SK-N-SH (cell line): ENCODE measurements around the gene MEIKIN. TPM values are rescaled to one million over a fixed set of nuclear protein-coding genes. Genes with fewer than 3 reads are reported as not detected.

ENCODE experiments used
- CTCF ChIA-PET: fragments of 300-600, 350-600 bp; formaldehyde crosslinking; extraction: SDS; loops from one replicate; lab custom pipeline; 2021; lab: Yijun Ruan, JAX
- POLR2A ChIA-PET: fragments of 350-600 bp; sonication (Branson Sonifier 250); formaldehyde crosslinking; extraction: SDS; loops from one replicate; lab custom pipeline; 2020; ENCODE audit warnings: antibody characterized with exemption, inconsistent platforms; lab: Yijun Ruan, JAX
- DNase-seq: peaks from one replicate; pipeline ENCODE4 v3.0.0; 2012
- H2AFZ ChIP-seq: fragments of 200-600 bp; sonication (generic); 2 replicates; pipeline ENCODE4 v1.8.1; 2016; ENCODE audit warnings: antibody characterized with exemption, mild to moderate bottlenecking, low read depth
- H3F3A ChIP-seq: fragments of 200-600 bp; sonication (generic); replicated peaks from 2 replicates; pipeline ENCODE3; 2016; ENCODE audit warnings: antibody characterized with exemption, mild to moderate bottlenecking; ENCODE audit not compliant: insufficient read depth
- H3K27ac ChIP-seq, 2 experiments: fragments of 200-500 bp in 1 of 2; fragments of 200-600 bp in 1 of 2; sonication (Bioruptor generic) in 1 of 2; sonication (generic), shearing (Covaris generic) in 1 of 2; 2 replicates each; pipeline versions ENCODE4 v1.5.1 to v1.6.1; 2014 to 2016; ENCODE audit warnings: low read depth in 2 of 2, inconsistent platforms in 1 of 2, low read length in 1 of 2, mild to moderate bottlenecking in 1 of 2, mixed read lengths in 1 of 2
- H3K27me3 ChIP-seq: fragments of 200-600 bp; sonication (generic), shearing (Covaris generic); 2 replicates; pipeline ENCODE4 v1.6.1; 2016; ENCODE audit warnings: mixed run types; ENCODE audit not compliant: insufficient read depth
- H3K36me3 ChIP-seq, 2 experiments: fragments of 200-500 bp in 1 of 2; fragments of 200-600 bp in 1 of 2; sonication (Bioruptor generic) in 1 of 2; sonication (generic) in 1 of 2; replicated peaks in 1 of 2; 2 replicates each; pipeline versions ENCODE3 to v1.5.1; 2014 to 2016; ENCODE audit warnings: low read length in 1 of 2, mild to moderate bottlenecking in 1 of 2; ENCODE audit not compliant: insufficient read depth in 2 of 2, control insufficient read depth in 1 of 2
- H3K4me1 ChIP-seq, 2 experiments: fragments of 200-500 bp in 1 of 2; fragments of 200-600 bp in 1 of 2; sonication (Bioruptor generic) in 1 of 2; sonication (generic), shearing (Covaris generic) in 1 of 2; 2 replicates each; pipeline versions ENCODE4 v1.5.1 to v1.6.1; 2014 to 2016; ENCODE audit warnings: low read depth in 1 of 2, low read length in 1 of 2, mixed run types in 1 of 2; ENCODE audit not compliant: insufficient read depth in 2 of 2, control insufficient read depth in 1 of 2
- H3K4me2 ChIP-seq: fragments of 200-600 bp; sonication (generic), shearing (Covaris generic); 2 replicates; pipeline ENCODE4 v1.6.1; 2017; ENCODE audit warnings: mixed run types
- H3K4me3 ChIP-seq, 2 experiments: fragments of 200-500 bp in 1 of 2; fragments of 200-600 bp in 1 of 2; sonication (Bioruptor generic) in 1 of 2; sonication (generic), shearing (Covaris generic) in 1 of 2; 2 replicates each; pipeline versions ENCODE4 v1.5.1 to v1.8.1; 2014 to 2016; ENCODE audit warnings: low read depth in 2 of 2, inconsistent platforms in 1 of 2, low read length in 1 of 2, mild to moderate bottlenecking in 1 of 2, mixed read lengths in 1 of 2, moderate library complexity in 1 of 2
- H3K79me2 ChIP-seq: fragments of 200-600 bp; sonication (generic); 2 replicates; pipeline ENCODE4 v1.8.1; 2017; ENCODE audit warnings: mild to moderate bottlenecking; ENCODE audit not compliant: insufficient read depth
- H3K9ac ChIP-seq: fragments of 200-600 bp; sonication (generic); 2 replicates; pipeline ENCODE4 v1.6.1; 2017; ENCODE audit warnings: mixed run types
- H3K9me2 ChIP-seq: fragments of 200-600 bp; sonication (generic); 2 replicates; pipeline ENCODE4 v1.6.1; 2017; ENCODE audit warnings: mixed run types
- H3K9me3 ChIP-seq: fragments of 200-600 bp; sonication (generic); 2 replicates; pipeline ENCODE4 v1.6.1; 2017; ENCODE audit warnings: mixed run types, mild to moderate bottlenecking, moderate library complexity
- H4K20me1 ChIP-seq: fragments of 200-600 bp; sonication (generic); 2 replicates; pipeline ENCODE4 v1.6.1; 2017; ENCODE audit warnings: mild to moderate bottlenecking, mixed run types; ENCODE audit not compliant: insufficient read depth
- ELF1 ChIP-seq: IDR thresholded peaks from 2 replicates; pipeline ENCODE4 v1.4.0; 2012
- EP300 ChIP-seq, 2 experiments: IDR thresholded peaks; 2 replicates each; pipeline versions ENCODE4 v1.4.0 to v1.6.1; 2012; ENCODE audit warnings: borderline replicate concordance in 1 of 2, low read depth in 1 of 2, low read length in 1 of 2
- EZH2phosphoT487 ChIP-seq: fragments of 200-600 bp; sonication (generic); IDR thresholded peaks from 2 replicates; pipeline ENCODE4 v1.6.1; 2017; ENCODE audit warnings: low read depth, mixed run types, mild to moderate bottlenecking, antibody characterized with exemption, moderate library complexity, borderline replicate concordance
- FOXJ3 ChIP-seq: sonication (generic); formaldehyde crosslinking; IDR thresholded peaks from 2 replicates; pipeline ENCODE4 v1.5.1; 2020; ENCODE audit warnings: mild to moderate bottlenecking, missing genetic modification reagents
- GABPA ChIP-seq: IDR thresholded peaks from 2 replicates; pipeline ENCODE4 v1.4.0; 2012; ENCODE audit warnings: low read depth, mild to moderate bottlenecking
- GATA2 ChIP-seq: sonication (generic); formaldehyde crosslinking; IDR thresholded peaks from 2 replicates; pipeline ENCODE4 v1.5.0; 2020; ENCODE audit warnings: mild to moderate bottlenecking, missing genetic modification reagents
- JUND ChIP-seq: IDR thresholded peaks from 2 replicates; pipeline ENCODE4 v1.4.0; 2012
- MEF2A ChIP-seq: IDR thresholded peaks from 2 replicates; pipeline ENCODE4 v1.4.0; 2012; ENCODE audit warnings: low read depth, borderline replicate concordance
- NRF1 ChIP-seq: IDR thresholded peaks from 2 replicates; pipeline ENCODE4 v1.6.1; 2012; ENCODE audit warnings: low read depth, mild to moderate bottlenecking, low read length
- POLR2AphosphoS5 ChIP-seq: IDR thresholded peaks from 2 replicates; pipeline ENCODE4 v1.6.1; 2012; ENCODE audit warnings: low read depth, low read length
- RCOR1 ChIP-seq: fragments of 150-350 bp; IDR thresholded peaks from 2 replicates; pipeline ENCODE4 v1.6.1; 2017; ENCODE audit warnings: antibody characterized with exemption, low read length
- RFX5 ChIP-seq: IDR thresholded peaks from 2 replicates; pipeline ENCODE4 v1.6.1; 2012; ENCODE audit warnings: mild to moderate bottlenecking, improper control_type of control experiment, low read length
- SIN3A ChIP-seq: IDR thresholded peaks from 2 replicates; pipeline ENCODE4 v1.6.1; 2012; ENCODE audit warnings: low read depth, mild to moderate bottlenecking, low read length, moderate library complexity, borderline replicate concordance
- SMC3 ChIP-seq: IDR thresholded peaks from 2 replicates; pipeline ENCODE4 v1.6.1; 2012; ENCODE audit warnings: low read depth, low read length, improper control_type of control experiment
- TEAD4 ChIP-seq: IDR thresholded peaks from 2 replicates; pipeline ENCODE4 v1.4.0; 2012; ENCODE audit warnings: mild to moderate bottlenecking, borderline replicate concordance; ENCODE audit not compliant: insufficient read depth
- YY1 ChIP-seq: IDR thresholded peaks from 2 replicates; pipeline ENCODE4 v1.4.0; 2012; ENCODE audit warnings: low read depth, mild to moderate bottlenecking
- WGBS: methylation state at CpG from one replicate; pipeline ENCODE4 v1.1.6; 2017; ENCODE audit warnings: low lambda C conversion rate; 5-methylcytosine and 5-hydroxymethylcytosine counted together
- polyA plus RNA-seq, 3 experiments: library from polyadenylated mRNA; depleted of rRNA; stranded (reverse); fragments of >200 nt; gene quantifications; 2 replicates each; pipeline ENCODE4 v1.2.3, GENCODE V29; 2012
- TF ChIP-seq, protein P1 (sequence below): IDR thresholded peaks from 2 replicates; pipeline ENCODE4 v1.6.1; 2012; ENCODE audit warnings: mild to moderate bottlenecking, low read depth, low read length, moderate library complexity
- TF ChIP-seq, protein P2 (sequence below): IDR thresholded peaks from 2 replicates; pipeline ENCODE4 v1.4.0; 2012; ENCODE audit warnings: low read depth
- TF ChIP-seq, protein P3 (sequence below): fragments of 150-350 bp; IDR thresholded peaks from 2 replicates; pipeline ENCODE4 v1.6.1; 2016; ENCODE audit warnings: mild to moderate bottlenecking, low read depth, low read length
- TF ChIP-seq, protein P4 (sequence below): IDR thresholded peaks from 2 replicates; pipeline ENCODE4; 2012
- TF ChIP-seq, protein P5 (sequence below): IDR thresholded peaks from 2 replicates; pipeline ENCODE4 v1.4.0; 2012; ENCODE audit warnings: low read depth, borderline replicate concordance

The MEIKIN gene
- polyA plus RNA-seq, 1 of the 3 experiments (the other 2 are of a cell fraction): not detected

DNA sequence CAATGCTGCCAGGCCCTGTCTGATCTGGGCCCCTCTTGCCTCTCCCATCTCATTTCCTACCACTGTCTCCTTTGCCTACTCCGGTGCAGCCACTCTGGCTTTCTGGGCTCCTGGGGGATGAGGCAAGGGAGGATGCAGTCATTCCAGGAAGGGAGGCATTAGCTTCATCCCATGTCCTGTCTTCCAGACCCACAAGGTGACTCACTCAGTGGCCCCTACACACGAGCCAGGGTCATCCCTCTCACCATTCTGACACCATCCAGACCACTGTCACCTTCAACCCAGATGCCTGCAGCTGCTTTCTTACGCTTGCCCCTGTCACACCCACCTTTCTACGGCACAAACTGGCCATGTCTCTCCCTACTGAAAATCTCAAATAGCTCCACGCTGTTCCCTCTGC is 46.9 kb upstream of the MEIKIN start:
- H3K36me3 ChIP-seq: no peaks in the 10 kb centered on the region
- DNase-seq: no peak
- H3F3A ChIP-seq: no peaks in the 10 kb centered on the region
- H3K27ac ChIP-seq: no peak overlapping the region
- CTCF ChIA-PET: interaction anchor here (0.7 to 1.5 kb wide), 4 partner anchors 15 to 403 kb away, joined by 3 to 5 read pairs (median 4); no protein-coding TSS in a partner anchor
- H4K20me1 ChIP-seq: no peaks in the 10 kb centered on the region
- no peaks in the 10 kb centered on the region for H3K79me2 ChIP-seq
- no peak overlapping the region for H3K4me2 ChIP-seq
- no peak overlapping the region for H3K9ac ChIP-seq
- peaks cover 0 to 7% of the 10 kb centered on the region in 2 experiments; a peak in 1 of 4 replicates for H3K4me1 ChIP-seq
- no peak overlapping the region for H3K4me3 ChIP-seq
- 58% methylated on average over 5 of the region's 5 CpGs for WGBS
- no peaks in the 10 kb centered on the region for H3K9me3 ChIP-seq
- TF ChIP-seq RCOR1 (no peak), MEF2A (no peak), RFX5 (no peak)
- TF ChIP-seq, protein P1, sequence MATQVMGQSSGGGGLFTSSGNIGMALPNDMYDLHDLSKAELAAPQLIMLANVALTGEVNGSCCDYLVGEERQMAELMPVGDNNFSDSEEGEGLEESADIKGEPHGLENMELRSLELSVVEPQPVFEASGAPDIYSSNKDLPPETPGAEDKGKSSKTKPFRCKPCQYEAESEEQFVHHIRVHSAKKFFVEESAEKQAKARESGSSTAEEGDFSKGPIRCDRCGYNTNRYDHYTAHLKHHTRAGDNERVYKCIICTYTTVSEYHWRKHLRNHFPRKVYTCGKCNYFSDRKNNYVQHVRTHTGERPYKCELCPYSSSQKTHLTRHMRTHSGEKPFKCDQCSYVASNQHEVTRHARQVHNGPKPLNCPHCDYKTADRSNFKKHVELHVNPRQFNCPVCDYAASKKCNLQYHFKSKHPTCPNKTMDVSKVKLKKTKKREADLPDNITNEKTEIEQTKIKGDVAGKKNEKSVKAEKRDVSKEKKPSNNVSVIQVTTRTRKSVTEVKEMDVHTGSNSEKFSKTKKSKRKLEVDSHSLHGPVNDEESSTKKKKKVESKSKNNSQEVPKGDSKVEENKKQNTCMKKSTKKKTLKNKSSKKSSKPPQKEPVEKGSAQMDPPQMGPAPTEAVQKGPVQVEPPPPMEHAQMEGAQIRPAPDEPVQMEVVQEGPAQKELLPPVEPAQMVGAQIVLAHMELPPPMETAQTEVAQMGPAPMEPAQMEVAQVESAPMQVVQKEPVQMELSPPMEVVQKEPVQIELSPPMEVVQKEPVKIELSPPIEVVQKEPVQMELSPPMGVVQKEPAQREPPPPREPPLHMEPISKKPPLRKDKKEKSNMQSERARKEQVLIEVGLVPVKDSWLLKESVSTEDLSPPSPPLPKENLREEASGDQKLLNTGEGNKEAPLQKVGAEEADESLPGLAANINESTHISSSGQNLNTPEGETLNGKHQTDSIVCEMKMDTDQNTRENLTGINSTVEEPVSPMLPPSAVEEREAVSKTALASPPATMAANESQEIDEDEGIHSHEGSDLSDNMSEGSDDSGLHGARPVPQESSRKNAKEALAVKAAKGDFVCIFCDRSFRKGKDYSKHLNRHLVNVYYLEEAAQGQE: no peak
- POLR2A ChIA-PET: no interaction called here
- H2AFZ ChIP-seq: no peak overlapping the region
- no peaks in the 10 kb centered on the region for H3K9me2 ChIP-seq
- H3K27me3 ChIP-seq: no peaks in the 10 kb centered on the region

DNA sequence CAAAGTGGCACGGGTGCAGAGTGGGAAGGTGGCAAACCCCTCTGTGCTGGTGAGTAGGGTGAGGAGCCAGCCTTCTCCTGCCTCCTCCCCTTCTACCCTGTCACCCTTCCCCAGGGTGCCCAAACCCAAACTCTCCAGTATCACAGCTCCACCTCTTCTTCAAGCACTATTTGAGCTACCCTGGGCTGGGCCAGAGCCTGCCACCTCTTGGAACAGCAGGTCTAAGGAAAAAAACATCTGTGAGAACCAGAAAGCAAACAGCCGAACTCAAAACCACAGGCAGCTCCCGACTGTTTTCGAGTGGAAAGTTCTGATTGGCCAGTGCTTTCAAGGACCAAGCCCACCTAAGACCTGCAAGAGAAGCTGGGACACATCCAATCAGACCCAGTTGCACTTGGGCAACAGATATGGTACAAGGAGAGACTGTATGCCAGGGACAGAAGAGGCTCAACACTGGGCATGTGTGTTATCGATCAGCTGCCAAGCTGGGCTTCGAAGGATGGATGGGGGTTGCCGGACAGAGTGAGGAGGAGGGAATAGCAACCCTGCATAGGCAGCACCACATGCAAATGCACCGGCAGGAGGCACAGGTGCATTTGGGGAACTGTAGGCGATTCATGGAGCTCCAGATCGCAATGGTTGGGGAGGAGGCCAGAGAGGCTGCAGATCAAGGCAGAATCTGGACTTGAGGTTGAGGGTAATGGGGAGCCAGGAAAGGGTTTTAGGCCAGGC is 46.3 kb upstream of the MEIKIN start:
- Histone ChIP-seq H3K4me2 (no peak overlapping the region), H3F3A (no peaks in the 10 kb centered on the region), H3K27me3 (no peaks in the 10 kb centered on the region), H3K27ac (no peak overlapping the region), H3K4me1 (peaks cover 0 to 4% of the 10 kb centered on the region in 2 experiments; a peak in 1 of 4 replicates), H4K20me1 (no peaks in the 10 kb centered on the region), H3K9ac (no peak overlapping the region), H3K4me3 (no peak overlapping the region), H2AFZ (no peak overlapping the region), H3K9me3 (no peaks in the 10 kb centered on the region), H3K79me2 (no peaks in the 10 kb centered on the region), H3K9me2 (no peaks in the 10 kb centered on the region), H3K36me3 (no peaks in the 10 kb centered on the region)
- ChIA-PET CTCF (interaction anchor here (0.7 to 1.5 kb wide), 4 partner anchors 16 to 402 kb away, joined by 3 to 5 read pairs (median 4); no protein-coding TSS in a partner anchor), POLR2A (no interaction called here)
- no peak for TF ChIP-seq NRF1
- no peak for TF ChIP-seq RCOR1
- TF ChIP-seq, protein P2, sequence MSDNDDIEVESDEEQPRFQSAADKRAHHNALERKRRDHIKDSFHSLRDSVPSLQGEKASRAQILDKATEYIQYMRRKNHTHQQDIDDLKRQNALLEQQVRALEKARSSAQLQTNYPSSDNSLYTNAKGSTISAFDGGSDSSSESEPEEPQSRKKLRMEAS: no peak
- TF ChIP-seq GATA2 (CRISPR knock-in tag): no peak
- TF ChIP-seq FOXJ3 (CRISPR knock-in tag): no peak
- no peak for TF ChIP-seq YY1
- no peak for TF ChIP-seq MEF2A
- no peak for TF ChIP-seq GABPA
- no peak for TF ChIP-seq ELF1
- no peak for TF ChIP-seq TEAD4
- no peak for TF ChIP-seq JUND
- TF ChIP-seq POLR2AphosphoS5: no peak
- TF ChIP-seq, protein P3, sequence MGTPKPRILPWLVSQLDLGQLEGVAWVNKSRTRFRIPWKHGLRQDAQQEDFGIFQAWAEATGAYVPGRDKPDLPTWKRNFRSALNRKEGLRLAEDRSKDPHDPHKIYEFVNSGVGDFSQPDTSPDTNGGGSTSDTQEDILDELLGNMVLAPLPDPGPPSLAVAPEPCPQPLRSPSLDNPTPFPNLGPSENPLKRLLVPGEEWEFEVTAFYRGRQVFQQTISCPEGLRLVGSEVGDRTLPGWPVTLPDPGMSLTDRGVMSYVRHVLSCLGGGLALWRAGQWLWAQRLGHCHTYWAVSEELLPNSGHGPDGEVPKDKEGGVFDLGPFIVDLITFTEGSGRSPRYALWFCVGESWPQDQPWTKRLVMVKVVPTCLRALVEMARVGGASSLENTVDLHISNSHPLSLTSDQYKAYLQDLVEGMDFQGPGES: no peak
- TF ChIP-seq, protein P4, sequence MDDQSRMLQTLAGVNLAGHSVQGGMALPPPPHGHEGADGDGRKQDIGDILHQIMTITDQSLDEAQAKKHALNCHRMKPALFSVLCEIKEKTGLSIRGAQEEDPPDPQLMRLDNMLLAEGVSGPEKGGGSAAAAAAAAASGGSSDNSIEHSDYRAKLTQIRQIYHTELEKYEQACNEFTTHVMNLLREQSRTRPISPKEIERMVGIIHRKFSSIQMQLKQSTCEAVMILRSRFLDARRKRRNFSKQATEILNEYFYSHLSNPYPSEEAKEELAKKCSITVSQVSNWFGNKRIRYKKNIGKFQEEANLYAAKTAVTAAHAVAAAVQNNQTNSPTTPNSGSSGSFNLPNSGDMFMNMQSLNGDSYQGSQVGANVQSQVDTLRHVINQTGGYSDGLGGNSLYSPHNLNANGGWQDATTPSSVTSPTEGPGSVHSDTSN: no peak
- no peak for TF ChIP-seq SMC3
- TF ChIP-seq, protein P5, sequence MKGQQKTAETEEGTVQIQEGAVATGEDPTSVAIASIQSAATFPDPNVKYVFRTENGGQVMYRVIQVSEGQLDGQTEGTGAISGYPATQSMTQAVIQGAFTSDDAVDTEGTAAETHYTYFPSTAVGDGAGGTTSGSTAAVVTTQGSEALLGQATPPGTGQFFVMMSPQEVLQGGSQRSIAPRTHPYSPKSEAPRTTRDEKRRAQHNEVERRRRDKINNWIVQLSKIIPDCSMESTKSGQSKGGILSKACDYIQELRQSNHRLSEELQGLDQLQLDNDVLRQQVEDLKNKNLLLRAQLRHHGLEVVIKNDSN: no peak
- TF ChIP-seq EP300 (IDR thresholded peaks at IDR 0.05; ENCODE audit: borderline replicate concordance in 1 of 2, low read depth in 1 of 2, low read length in 1 of 2): no peak
- TF ChIP-seq EZH2phosphoT487: no peak
- TF ChIP-seq SIN3A: no peak
- whole genome bisulfite sequencing: 61% methylated on average over 9 of the region's 10 CpGs
- DNase-seq: no peak
